Measurements from ENCODE around the gene IFNW1.
"Not testable (repeated sequence)": the region's sequence is repeated elsewhere in the genome, so short reads cannot be mapped to it uniquely, and the experiment has no call there.

The IFNW1 gene

DNA sequence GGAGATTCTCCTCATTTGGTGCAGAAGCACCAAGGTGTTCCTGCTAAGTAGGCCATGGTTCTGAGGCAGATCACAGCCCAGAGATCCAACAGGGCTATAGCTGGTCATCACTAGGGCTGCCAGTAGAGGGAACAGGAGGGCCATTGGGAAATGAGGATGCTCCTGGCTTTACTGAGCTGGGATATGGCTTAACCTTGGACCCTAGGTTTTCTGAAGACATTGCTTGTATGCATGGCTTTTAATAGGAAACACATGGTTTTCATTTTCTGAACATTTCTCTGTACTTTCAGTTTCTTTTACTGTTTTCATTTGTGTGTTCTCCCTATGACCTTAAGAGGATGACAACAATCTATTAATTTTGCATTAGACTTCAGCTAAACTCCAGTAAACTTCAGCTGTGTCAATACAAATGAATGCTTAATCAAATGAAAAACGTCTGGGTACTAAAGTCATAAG lies at the start of gene IFNW1:
TSS of gene IFNW1 (minus strand) at position 406 of the 456 bp plus-strand sequence. CDS start at position 144, 262 bp downstream.
- peak; percentile 9 for DNase-seq

DNA sequence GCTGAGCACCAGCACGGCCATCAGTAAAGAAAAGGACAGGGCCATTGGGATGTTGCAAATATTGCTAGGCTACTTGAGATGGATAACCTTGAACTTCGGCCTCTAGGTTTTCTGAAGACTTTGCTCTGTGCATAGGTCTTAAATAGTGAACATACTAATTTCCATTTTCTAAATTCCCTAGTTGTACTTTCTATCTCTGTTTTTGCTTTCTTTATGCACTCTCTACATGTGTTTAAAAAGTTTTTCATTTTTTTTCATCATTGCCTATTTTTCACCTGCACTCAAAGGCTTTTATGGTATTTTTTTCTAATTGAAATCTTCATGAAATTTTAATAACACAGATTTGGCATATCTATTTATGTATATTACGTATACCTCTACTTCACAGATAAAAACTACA lies 45.9 kb upstream of the IFNW1 start, which contains the start of gene IFNA4:
TSS of gene IFNA4 (minus strand) at position 101 of the 400 bp plus-strand sequence. CDS start at position 45, 56 bp downstream.
- not testable (repeated sequence) for DNase-seq

DNA sequence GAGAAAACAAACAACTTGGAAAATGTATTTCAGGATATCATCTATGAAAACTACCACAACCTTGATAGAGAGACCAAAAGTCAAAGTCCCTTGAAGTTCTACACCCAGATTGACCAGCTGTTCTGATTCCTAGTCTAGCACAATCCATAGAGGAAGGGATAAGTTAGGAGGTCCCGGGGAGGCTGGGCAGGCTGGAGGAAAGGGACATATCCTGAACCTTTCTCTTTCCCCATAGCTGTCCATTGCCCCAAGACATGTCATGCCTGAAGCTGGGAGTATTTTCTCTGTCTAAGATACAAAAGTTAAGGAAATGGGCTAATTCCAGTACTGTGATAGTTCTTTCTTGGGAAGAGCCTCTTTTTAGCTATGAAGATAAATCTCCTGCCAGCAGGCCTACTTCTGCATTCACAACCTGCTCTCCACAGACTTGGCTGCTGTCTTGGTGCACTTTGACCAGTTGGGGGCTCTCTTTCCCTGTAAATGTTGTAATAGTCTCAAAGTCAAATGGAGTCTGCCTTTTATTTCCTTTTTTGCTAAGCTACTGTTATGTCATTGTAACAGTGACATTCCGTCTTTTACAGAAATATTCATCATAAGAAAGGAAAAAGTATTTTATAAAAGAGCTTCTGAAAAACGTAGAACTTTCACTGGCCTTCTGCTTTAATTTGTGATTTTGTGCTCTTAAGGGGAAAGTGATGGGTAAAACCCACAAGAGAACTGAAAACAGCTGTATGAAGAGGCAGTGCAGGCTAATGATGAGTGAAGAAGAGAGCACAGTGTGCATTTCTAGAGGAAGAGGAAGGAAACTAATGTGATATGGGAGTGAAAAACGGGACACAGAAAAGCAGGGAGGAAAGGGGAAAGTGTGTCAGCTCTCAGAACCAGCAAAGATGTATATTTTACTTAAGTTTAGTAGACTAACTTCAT lies 41.4 kb upstream of the IFNW1 start:
- DNase-seq = peak; percentile 29

GRCh38 chr9:21174671-21175070 lies 33.0 kb upstream of the IFNW1 start:
- no peak for DNase-seq

DNA sequence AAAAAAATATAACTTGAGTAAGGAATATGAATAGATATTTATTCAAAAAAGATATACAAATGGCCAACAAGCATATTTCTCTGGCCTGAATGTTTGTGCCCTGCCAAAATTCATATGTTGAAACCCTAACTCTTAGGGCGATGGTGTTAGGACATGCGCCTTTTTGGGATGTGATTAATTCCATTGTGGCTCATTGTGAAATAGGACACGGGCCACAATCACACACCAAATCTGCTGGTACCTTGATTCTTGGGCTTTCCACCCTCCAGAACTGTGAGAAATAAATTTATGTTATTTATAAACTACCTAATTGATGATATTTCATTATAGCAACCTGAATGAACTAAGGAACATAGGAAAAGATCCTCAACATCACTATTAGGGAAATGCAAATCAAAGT lies 30.5 kb upstream of the IFNW1 start:
- DNase-seq = no peak

DNA sequence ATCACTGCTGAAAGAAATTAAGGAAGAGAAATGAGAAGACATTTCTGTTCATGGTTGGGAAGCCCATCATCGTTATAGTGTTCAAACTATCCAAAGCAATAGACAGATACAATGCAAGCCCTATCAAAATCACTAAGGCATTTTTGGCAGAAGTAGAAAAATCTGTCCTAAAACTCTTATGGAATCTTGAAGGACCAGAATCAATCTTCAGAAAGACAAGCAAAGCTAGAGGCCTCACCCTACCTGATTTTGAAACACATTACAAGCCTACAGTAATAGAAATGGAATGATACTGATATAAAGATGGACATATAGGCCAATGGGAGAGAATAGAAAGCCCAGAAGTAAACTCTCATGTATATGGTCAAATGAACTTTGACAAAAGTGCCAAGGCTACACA lies 29.7 kb upstream of the IFNW1 start:
- no peak for DNase-seq

DNA sequence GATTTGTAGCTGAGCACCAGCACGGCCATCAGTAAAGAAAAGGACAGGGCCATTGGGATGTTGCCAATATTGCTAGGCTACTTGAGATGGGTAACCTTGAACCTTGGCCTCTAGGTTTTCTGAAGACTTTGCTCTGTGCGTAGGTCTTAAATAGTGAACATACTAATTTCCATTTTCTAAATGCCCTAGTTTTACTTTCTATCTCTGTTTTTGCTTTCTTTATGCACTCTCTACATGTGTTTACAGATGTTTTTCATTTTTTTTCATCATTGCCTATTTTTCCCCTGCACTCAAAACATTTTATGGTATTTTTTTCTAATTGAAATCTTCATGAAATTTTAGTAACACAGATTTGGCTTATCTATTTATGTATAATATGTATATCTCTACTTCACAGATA lies 24.9 kb upstream of the IFNW1 start, which contains the start of gene IFNA21:
TSS of gene IFNA21 (minus strand) at position 101 of the 400 bp plus-strand sequence. CDS start at position 53, 48 bp downstream.
- DNase-seq = not testable (repeated sequence)

GRCh38 chr9:21165516-21165915 lies 23.9 kb upstream of the IFNW1 start:
- no peak for DNase-seq

- DNase-seq = peak; percentile 1
Measured at GRCh38 chr9:21160178-21160577, 18.5 kb upstream of the IFNW1 start.

GRCh38 chr9:21155501-21155900 lies 13.9 kb upstream of the IFNW1 start:
- DNase-seq = no peak

GRCh38 chr9:21154018-21154608 lies 12.5 kb upstream of the IFNW1 start:
- DNase-seq = peak; percentile 28

- DNase-seq = peak; percentile 14
Measured at GRCh38 chr9:21153336-21154017, 11.8 kb upstream of the IFNW1 start.

DNA sequence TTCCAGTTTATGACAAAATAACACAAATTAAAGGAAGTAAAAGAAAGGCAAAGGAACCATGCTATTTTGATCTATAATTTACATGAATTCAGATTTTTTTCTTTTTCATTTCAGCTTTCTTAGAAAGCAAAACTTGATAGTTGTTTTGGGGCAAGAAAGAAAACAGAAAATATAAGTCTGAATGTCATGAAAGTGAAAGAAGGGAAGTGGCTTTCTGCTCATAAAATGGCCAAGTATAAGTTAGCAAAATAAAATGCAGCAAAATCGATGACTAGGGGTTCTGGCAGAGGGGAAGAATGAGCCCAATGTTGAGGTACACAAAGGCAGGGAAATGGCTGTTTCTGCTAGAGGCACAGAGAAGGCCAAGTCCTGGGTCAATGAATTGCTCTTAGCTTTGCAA lies 3.0 kb upstream of the IFNW1 start:
- no peak for DNase-seq

- DNase-seq = no peak
Measured at GRCh38 chr9:21137020-21137419, 4.6 kb downstream of the IFNW1 start.

DNA sequence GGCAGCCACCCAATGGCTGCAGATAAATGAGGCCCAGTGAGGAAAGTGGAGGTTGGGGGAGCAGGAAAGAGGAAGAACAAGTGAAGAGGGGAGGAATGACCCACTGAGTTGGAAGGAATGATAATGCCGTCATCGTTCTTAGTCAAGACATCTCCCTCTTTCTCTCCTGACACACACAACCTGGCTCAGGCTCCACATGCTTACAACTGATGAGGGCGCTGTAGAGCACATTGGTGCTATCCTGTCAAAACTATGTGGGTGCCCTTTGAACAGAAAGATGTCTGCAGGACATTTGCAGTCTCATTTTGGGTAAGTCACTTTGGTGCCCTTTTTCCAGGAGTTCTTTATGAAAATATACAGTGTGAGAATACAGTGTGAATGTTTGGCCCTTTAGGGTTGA lies 5.9 kb downstream of the IFNW1 start:
- DNase-seq = no peak

- not testable (repeated sequence) for DNase-seq
Measured at GRCh38 chr9:21128186-21128585, 13.4 kb downstream of the IFNW1 start.

DNA sequence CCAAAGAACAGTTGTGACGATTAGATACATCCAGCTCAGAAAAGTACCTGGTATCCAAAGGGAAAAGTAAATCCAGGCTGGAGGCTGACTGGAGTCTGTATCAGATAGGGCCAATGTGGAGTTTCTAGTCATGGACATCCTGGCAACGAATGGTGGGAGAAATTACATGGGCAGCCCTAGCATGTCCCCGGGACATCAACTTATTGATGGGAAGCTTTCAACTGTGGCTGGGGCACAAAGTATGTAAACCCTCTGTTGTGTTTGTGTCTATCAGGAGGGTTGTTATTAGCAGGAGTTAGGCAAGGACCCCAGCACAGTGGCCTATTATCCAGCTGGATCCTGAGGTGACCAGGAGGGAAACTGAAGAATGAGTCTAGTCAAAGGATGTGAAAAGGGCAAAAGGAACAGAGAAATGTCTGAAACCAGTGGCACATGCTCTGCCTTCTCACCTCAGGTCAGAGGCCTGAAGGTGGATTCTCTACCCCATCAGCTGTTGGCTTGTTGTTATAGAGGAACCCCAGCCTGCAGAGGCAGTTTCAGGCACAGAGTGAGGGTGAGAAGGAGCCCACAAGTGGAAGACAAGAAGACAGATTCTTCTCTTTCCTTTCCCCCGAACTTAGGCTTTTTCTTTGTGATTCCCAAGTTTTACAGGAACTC lies 19.9 kb downstream of the IFNW1 start:
- DNase-seq = no peak

- DNase-seq = no peak
Measured at GRCh38 chr9:21121079-21121478, 20.6 kb downstream of the IFNW1 start.

- DNase-seq = no peak
Measured at GRCh38 chr9:21119093-21119770, 22.4 kb downstream of the IFNW1 start.

GRCh38 chr9:21114311-21114710 lies 27.3 kb downstream of the IFNW1 start:
- DNase-seq = no peak

GRCh38 chr9:21110708-21111576 lies 30.7 kb downstream of the IFNW1 start:
- DNase-seq = peak; percentile 78

All from DMS53 (cell line).